Activated naive CD4-positive, alpha-beta T cell treated with anti-CD3 and anti-CD28 coated beads, Interleukin-2, amount 10 ng/mL, durations not matched to agents 7 days and 5 days (primary cell): ENCODE results near the gene EDEM2.
"Not testable (repeated sequence)": the region's sequence is repeated elsewhere in the genome, so short reads cannot be mapped to it uniquely, and the experiment has no call there.

Experiments
- CTCF ChIA-PET: fragments of 350-600 bp; sonication (Branson Sonifier 250); formaldehyde crosslinking; loops from one replicate; lab custom pipeline; 2021; ENCODE audit warnings: antibody characterized with exemption; lab: Charles Lee
- DNase-seq: peaks from one replicate; pipeline ENCODE4 v3.0.0-alpha.2; 2020
- H3K27ac Mint-ChIP-seq: one replicate; pipeline ENCODE4 v1.8.0; 2021; ENCODE audit warnings: mild to moderate bottlenecking, moderate library complexity, mixed read lengths
- H3K27me3 Mint-ChIP-seq: one replicate; pipeline ENCODE4 v1.8.0; 2021; ENCODE audit warnings: mild to moderate bottlenecking, mixed read lengths
- H3K36me3 Mint-ChIP-seq: one replicate; pipeline ENCODE4 v1.8.0; 2021; ENCODE audit warnings: mixed read lengths
- H3K4me1 Mint-ChIP-seq: one replicate; pipeline ENCODE4 v1.8.0; 2021; ENCODE audit warnings: mixed read lengths
- H3K4me3 Mint-ChIP-seq: one replicate; pipeline ENCODE4 v1.8.0; 2021; ENCODE audit warnings: mild to moderate bottlenecking, moderate library complexity, mixed read lengths
- H3K9me3 Mint-ChIP-seq: one replicate; pipeline ENCODE4 v1.8.0; 2021; ENCODE audit warnings: mixed read lengths

The EDEM2 gene

DNA sequence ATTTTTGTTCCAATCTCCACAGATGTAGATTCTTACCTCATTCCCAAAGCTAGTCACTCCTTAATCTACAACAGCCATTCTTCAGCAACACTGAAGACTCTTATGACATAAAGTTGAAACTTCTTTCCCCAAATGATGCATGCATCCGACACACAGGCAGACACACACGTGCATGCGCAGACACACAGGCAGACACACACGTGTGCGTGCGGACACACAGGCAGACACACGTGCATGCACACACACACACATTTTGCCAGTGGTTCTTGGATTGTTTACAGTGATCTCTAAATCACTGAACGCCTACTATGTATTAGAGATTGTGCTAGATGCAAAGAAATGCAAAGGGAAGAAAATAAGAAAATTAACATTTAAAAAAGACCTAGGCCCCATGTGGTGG is 45.5 kb downstream of the EDEM2 start:
- H3K27ac Mint-ChIP-seq: no peak overlapping the region
- H3K9me3 Mint-ChIP-seq: no peaks in the 10 kb centered on the region
- no peaks in the 10 kb centered on the region for H3K4me1 Mint-ChIP-seq
- H3K4me3 Mint-ChIP-seq: no peak overlapping the region
- H3K27me3 Mint-ChIP-seq: peaks cover 3% of the 10 kb centered on the region
- CTCF ChIA-PET: no interaction called here
- H3K36me3 Mint-ChIP-seq: no peaks in the 10 kb centered on the region
- DNase-seq: no peak

DNA sequence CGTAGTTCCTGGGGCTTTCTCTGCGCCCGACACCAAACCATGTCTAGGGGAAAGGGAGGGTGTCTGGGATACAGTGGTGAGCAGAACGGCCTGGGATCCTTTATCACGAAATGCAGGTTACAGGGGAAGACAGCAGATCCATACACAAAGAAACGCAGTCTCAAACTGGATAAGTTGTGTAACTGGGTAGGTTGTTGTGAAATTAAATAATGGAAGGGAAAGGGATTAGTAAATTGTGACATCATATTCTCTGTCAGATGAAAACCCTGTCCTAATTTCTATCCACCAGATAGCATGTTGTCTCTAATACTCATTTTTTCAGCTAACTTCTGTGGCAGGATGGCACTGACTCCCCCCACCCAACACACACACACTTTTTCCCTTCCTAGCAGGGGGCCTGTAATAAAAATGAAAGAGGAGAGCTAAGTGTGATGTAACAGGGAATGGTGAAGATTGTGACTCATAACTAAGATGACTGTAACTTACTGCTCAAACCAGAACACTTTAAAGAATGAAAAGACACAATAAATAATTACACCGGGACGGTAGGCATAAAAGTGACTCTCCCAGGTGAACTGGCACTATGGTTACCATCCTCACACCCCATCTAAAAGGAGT is 53.8 kb downstream of the EDEM2 start:
- DNase-seq: no peak
- peaks cover 12% of the 10 kb centered on the region for H3K36me3 Mint-ChIP-seq
- no peaks in the 10 kb centered on the region for H3K9me3 Mint-ChIP-seq

DNA sequence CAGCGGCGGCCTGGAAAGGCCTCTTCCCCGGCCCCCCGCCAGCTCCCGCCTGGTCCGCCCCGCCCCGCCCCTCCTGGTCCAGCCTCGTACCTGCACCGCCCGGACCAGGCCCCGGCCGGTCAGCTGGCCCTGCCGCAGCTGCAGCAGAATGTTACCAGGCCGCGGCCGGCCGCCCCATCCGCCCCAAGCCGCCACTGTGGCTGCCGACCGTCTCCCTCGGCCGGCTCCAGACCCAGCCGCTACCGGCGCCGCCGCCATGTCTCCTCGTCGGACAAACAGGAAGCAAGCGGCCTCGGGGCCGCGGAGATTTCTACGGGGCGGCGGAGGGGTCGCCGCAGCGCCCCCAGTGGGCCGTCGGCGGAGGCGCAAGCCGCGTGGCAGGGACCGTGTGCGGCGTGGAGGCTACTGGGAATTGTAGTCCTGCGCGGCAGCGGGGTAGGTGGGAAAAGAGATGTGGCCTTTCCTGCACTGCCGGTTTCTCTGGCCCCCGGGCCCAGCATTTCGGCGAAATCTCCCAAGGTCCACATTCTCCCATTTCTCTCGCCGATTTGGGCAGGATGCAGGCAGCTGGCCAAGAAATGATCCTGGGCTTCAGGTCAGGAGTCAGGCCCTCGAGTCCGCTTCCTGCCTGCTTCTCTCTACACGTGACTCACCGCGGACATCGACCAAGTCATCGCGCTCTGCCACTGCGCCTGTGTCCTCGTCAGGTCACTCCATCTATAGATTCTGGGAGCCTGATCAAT is 54.4 kb downstream of the EDEM2 start, which contains the start of gene TRPC4AP:
Gene TRPC4AP, minus strand, starts transcription at position 284 of the 743 bp plus-strand sequence. Its CDS starts 26 bp downstream, at position 258.
- Mint-ChIP-seq H3K27ac (peak within 1 kb of the TSS; percentile 93), H3K9me3 (no peaks in the 10 kb centered on the region), H3K4me1 (peaks cover 49% of the 10 kb centered on the region)

More for the DNA sequence above, 53.8 kb downstream of the EDEM2 start:
- CTCF ChIA-PET: interaction anchor here (1.7 kb wide), 1 partner anchor 218 kb away, joined by 8 read pairs; no protein-coding TSS in a partner anchor
- Mint-ChIP-seq H3K4me3 (peak overlapping the region; percentile 92), H3K27ac (peak overlapping the region; percentile 88), H3K4me1 (peaks cover 47% of the 10 kb centered on the region), H3K27me3 (no peaks in the 10 kb centered on the region)

DNA sequence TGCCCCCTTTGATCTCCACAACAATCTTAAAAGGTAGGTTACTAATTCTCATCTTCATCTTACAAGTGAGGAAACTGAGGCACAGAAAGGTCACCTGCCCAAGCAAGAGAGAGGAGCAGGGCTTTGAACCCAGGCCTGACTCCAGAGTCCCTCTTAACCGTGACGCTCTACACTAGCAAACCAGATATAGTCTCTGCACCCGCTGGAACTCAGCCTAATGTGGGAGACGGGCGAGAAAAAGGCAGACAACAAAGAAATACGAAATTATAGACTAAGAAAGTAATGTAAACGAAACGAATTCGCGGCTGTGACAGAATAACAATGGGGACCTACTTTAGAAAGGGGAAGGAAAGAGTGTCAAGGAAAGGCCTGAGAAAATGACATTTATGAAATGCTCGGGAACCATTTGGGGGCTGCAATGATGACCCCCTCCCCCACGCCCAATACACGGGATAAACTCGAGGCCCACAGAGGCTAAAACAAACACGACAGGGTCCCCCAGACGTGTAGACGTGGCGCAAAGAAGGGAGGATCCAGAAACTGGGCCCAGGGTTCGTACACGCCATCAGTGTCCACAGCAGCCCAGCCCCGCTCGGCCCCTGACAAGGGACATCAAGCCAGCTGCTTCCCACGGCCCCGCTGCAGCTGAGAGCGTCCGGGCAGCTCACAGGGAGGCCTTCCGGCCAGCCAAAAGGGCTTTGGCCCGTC is 55.2 kb downstream of the EDEM2 start:
- peak overlapping the region; percentile 93 for H3K27ac Mint-ChIP-seq
- peaks cover 49% of the 10 kb centered on the region for H3K4me1 Mint-ChIP-seq
- H3K9me3 Mint-ChIP-seq: no peaks in the 10 kb centered on the region
- no peaks in the 10 kb centered on the region for H3K27me3 Mint-ChIP-seq
- peak overlapping the region; percentile 92 for H3K4me3 Mint-ChIP-seq
- peaks cover 17% of the 10 kb centered on the region for H3K36me3 Mint-ChIP-seq
- no peak for DNase-seq
- CTCF ChIA-PET: interaction anchor here (0.9 kb wide), 1 partner anchor 8 kb away, joined by 3 read pairs; no protein-coding TSS in a partner anchor

More for the DNA sequence above, 54.4 kb downstream of the EDEM2 start, which contains the start of gene TRPC4AP:
- peak; percentile 91 for DNase-seq
- peak within 1 kb of the TSS; percentile 92 for H3K4me3 Mint-ChIP-seq
- H3K36me3 Mint-ChIP-seq: peaks cover 15% of the 10 kb centered on the region
- H3K27me3 Mint-ChIP-seq: no peaks in the 10 kb centered on the region
- CTCF ChIA-PET: interaction anchor here (0.9 kb wide), 1 partner anchor 9 kb away, joined by 3 read pairs; no protein-coding TSS in a partner anchor

DNA sequence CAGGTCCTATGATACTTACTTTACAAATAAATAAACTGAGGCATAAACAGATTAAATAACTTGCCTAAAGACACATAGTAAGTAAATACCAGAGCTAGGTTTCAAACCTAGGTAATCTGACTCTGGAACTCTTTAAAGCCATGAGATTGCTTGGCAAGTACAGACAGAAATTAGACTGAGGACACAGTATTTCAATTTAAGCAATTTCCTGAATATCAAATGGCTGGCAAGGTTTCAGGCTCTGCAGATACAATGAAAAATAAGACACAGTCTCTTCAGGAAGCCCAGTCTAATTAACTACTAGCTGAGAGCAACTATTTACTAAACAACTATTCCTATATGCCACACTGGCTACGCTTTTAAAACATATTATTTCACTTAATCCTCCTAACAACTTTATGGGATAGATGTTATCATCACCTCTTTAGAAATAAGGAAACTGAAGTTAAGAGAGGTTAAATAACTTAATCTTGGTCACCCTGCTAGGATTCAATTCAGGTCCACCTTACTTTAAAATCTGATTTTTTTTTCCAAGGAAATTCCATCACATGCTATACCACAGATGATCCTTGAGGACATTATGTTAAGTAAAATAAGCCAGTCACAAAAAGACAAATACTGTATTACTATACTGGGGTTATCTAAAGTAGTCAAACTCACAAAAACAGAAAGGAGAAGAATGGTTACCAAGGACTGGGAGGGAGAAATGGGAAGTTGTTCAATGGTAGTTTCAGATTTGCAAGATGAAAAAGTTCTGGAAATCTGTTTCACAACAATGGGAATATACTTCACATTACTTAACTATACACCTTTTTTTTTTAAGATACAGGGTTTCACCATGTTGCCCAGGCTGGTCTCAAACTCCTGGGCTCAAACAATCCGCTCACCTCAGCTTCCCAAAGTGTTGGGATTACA is 58.6 kb downstream of the EDEM2 start:
- Mint-ChIP-seq H3K36me3 (peaks cover 18% of the 10 kb centered on the region), H3K4me3 (no peak overlapping the region), H3K27ac (no peak overlapping the region), H3K4me1 (peaks cover 45% of the 10 kb centered on the region), H3K9me3 (no peaks in the 10 kb centered on the region), H3K27me3 (no peaks in the 10 kb centered on the region)
- no peak for DNase-seq
- CTCF ChIA-PET: interaction anchor here (0.6 kb wide), 2 partner anchors 8 to 255 kb away, joined by 3 read pairs; no protein-coding TSS in a partner anchor

DNA sequence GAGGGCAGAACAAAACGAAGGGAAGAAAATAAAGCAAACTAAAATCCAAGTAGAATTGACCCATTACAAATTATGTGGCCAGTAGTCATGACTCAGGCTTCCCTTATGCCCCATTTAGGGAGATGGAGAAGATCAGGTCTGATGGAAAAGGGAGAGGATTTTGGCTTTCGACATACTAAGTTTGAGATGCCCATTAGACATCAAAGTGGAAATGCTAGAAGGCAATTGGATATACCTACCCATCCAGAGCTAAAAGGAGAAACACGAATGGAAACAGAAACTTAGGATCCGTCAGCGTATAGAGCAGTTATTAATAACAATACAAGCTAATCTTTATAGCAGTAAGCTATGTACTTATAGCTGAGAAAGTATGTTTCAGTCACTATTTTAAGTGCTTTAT is 59.3 kb downstream of the EDEM2 start:
- Mint-ChIP-seq H3K4me3 (no peak overlapping the region), H3K36me3 (peaks cover 18% of the 10 kb centered on the region), H3K27me3 (no peaks in the 10 kb centered on the region), H3K4me1 (peaks cover 40% of the 10 kb centered on the region), H3K9me3 (no peaks in the 10 kb centered on the region), H3K27ac (no peak overlapping the region)
- CTCF ChIA-PET: interaction anchor here (0.6 kb wide), 2 partner anchors 8 to 255 kb away, joined by 3 read pairs; no protein-coding TSS in a partner anchor
- no peak for DNase-seq

DNA sequence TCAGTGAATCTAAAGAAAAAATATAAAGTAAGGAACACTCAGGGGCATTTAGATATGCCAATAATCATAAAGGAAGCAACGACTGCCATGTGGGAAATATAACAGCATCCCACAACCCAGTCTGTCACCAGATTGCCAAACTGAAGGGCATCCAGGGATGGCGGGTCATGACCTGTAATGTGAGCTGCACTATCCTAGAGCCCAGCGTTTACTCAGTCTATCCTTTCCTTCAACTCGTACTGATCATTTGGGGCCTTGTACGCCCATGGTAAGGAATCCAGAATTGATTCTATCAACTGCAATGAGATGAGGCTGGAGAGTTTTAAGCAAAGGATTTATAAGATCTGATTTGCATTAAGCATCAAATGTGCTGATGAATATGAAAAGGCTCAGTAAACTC is 59.8 kb downstream of the EDEM2 start:
- Mint-ChIP-seq H3K4me1 (peaks cover 40% of the 10 kb centered on the region), H3K27me3 (no peaks in the 10 kb centered on the region), H3K9me3 (no peaks in the 10 kb centered on the region), H3K27ac (no peak overlapping the region), H3K4me3 (no peak overlapping the region), H3K36me3 (peaks cover 18% of the 10 kb centered on the region)
- DNase-seq: no peak
- CTCF ChIA-PET: no interaction called here

DNA sequence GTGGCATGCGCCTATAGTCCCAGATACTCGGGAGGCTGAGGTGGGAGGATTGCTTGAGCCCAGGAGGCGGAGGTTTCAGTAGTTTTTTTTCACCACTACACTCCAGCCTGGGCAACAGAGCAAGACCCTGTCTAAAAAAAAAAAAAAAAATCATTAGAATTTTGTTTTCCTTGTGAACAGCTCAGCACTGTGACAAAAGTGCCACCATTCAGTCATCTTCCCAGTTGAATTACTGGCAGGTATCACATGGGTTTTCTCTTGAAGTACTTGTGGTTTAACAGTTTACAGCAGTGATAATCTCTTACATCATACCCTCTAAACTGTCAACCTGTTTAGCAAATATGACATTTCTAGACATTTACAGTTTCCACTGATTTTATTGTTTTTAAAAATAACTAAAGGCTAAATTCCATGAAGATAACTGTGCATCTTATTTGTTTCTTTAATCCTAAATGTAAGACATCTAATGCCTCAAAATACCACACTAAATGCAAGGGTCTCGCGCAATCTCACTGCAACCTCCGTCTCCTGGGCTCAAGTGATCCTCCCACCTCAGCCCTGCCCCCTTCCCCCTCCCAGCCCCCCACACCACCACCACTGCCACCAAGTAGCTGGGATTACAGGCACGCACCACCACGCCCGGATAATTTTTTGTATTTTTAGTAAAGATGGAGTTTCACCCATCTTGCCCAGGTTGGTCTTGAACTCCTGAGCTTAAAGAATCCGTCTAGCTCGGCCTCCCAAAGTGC is 61.5 kb downstream of the EDEM2 start:
- CTCF ChIA-PET: interaction anchor here (0.6 to 1.3 kb wide), 3 partner anchors 10 to 211 kb away, joined by 3 to 9 read pairs (median 3); no protein-coding TSS in a partner anchor
- no peak overlapping the region for H3K4me3 Mint-ChIP-seq
- H3K27me3 Mint-ChIP-seq: no peaks in the 10 kb centered on the region
- no peak for DNase-seq
- no peaks in the 10 kb centered on the region for H3K9me3 Mint-ChIP-seq
- peak overlapping the region; percentile 24 for H3K27ac Mint-ChIP-seq
- H3K36me3 Mint-ChIP-seq: peaks cover 14% of the 10 kb centered on the region
- peaks cover 31% of the 10 kb centered on the region for H3K4me1 Mint-ChIP-seq

DNA sequence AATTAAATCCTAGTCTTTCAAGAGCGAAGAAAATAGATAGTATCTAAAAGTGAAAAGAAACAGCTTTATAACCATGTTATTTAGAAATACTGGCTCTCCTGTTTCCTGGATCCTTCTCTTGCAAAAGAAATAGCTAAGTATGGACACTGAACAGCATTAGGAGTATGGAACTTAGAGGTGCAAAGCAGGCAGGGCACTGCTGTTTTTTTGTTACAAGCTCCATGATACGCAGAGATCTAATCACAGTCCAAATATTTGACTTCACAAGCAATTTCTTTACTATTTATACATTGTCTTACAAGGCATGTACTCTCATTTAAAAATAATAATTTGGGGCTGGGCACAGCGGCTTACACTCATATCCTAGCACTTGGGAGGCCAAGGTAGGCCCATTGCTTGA is 62.1 kb downstream of the EDEM2 start:
- Mint-ChIP-seq H3K36me3 (peaks cover 11% of the 10 kb centered on the region), H3K4me3 (no peak overlapping the region), H3K27ac (no peak overlapping the region), H3K4me1 (peaks cover 29% of the 10 kb centered on the region), H3K9me3 (no peaks in the 10 kb centered on the region), H3K27me3 (no peaks in the 10 kb centered on the region)
- DNase-seq: no peak
- CTCF ChIA-PET: interaction anchor here (1.2 to 1.3 kb wide), 2 partner anchors 11 to 211 kb away, joined by 3 to 9 read pairs; no protein-coding TSS in a partner anchor

DNA sequence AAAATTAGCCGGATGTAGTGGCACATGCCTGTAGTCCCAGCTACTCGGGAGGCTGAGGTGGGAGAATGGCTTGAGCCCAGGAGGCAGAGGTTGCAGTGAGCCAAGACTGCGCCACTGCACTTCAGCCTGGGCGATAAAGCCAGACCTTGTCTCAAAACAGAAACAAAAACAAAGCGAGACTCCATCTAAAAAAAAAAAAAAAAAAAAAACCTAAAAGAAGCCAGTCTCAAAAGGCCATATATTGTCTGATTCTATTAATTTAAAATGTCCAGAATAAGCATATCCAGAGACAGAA is 66.8 kb downstream of the EDEM2 start:
- CTCF ChIA-PET, H3K4me3 Mint-ChIP-seq, H3K27me3 Mint-ChIP-seq, H3K9me3 Mint-ChIP-seq, DNase-seq: not testable (repeated sequence)
- peak overlapping the region; percentile 11 for H3K27ac Mint-ChIP-seq
- H3K36me3 Mint-ChIP-seq: peaks cover 30% of the 10 kb centered on the region
- peaks cover 24% of the 10 kb centered on the region for H3K4me1 Mint-ChIP-seq

DNA sequence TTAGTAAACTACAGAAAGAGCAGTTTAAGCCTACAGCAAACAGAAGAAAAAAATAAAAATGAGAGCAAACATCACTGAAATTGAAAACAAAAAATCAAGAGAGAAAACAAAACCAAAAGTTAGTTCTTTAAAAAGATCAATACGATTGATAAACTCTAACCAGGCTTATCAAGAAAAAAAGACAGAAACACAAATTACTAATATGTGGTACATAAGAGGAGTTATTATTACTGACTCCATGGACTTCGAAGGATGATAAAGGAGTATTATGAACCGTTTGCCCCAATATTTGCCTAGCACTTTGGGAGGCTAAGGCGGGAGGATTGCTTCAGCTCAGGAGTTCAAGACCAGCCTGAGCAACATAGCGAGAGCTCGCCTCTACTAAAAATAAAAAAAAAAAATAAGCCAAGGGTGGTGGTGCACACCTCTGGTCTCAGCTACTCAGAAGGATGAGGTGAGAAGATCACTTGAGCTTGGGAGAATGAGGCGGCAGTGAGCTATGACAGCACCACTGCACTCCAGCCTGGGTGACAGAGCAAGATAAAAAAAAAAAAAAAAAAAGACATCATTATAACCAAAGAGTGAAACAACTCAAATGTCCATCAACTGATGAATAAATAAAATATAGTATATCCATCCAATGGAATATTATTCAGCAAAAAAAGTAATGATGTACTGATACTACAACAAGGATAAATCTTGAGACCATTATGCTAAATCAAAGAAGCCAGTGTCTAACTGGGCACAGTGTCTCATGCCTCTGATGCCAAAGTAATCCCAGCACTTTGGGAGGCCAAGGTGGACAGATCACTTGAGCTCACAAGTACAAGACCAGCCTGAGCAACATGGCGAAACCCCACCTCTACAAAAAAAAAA is 67.4 kb downstream of the EDEM2 start:
- Mint-ChIP-seq H3K27ac (no peak overlapping the region), H3K9me3 (peaks cover 4% of the 10 kb centered on the region), H3K36me3 (peaks cover 35% of the 10 kb centered on the region), H3K27me3 (no peaks in the 10 kb centered on the region), H3K4me3 (no peak overlapping the region), H3K4me1 (peaks cover 21% of the 10 kb centered on the region)
- no peak for DNase-seq
- CTCF ChIA-PET: interaction anchor here (0.6 to 1.4 kb wide), 2 partner anchors 67 to 68 kb away, joined by 3 read pairs; partner anchors contain the start of gene EDEM2

DNA sequence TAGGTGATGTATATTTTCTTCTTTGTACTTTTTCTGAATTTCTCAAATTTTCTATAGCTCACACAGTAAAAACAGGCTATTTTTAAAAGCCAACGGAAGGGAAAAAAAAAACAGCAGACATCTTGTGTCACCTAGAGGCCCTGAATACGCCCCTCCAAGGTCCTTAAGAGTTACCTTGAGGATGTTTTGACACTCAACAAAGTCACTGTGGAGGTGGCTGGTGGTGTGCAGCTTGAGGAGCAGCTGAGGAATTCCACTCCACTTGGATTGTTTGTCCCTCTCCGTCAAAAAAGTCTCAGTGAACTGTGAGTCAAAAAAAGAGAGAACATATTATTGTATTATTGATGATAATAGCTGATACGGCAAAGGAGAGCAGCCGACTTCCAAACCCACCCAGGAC is 69.3 kb downstream of the EDEM2 start:
- Mint-ChIP-seq H3K4me1 (peaks cover 20% of the 10 kb centered on the region), H3K4me3 (no peak overlapping the region)
- CTCF ChIA-PET: no interaction called here

More for the DNA sequence above, 69.3 kb downstream of the EDEM2 start:
- H3K27ac Mint-ChIP-seq: no peak overlapping the region
- peaks cover 46% of the 10 kb centered on the region for H3K36me3 Mint-ChIP-seq
- H3K9me3 Mint-ChIP-seq: peaks cover 8% of the 10 kb centered on the region
- H3K27me3 Mint-ChIP-seq: no peaks in the 10 kb centered on the region
- no peak for DNase-seq
